Measurements from ENCODE around the gene IPCEF1. TPM values are rescaled to one million over a fixed set of nuclear protein-coding genes. Genes with fewer than 3 reads are reported as not detected.

Gene IPCEF1
- total RNA-seq, 1 donor from 2014 or later = 18.8 TPM

- no peak for TF ChIP-seq CTCF (IDR thresholded peaks at IDR 0.05; ENCODE audit: unreplicated experiment)
- no peak overlapping the region for H3K4me3 Mint-ChIP-seq (ENCODE audit: unreplicated experiment)
Observed at GRCh38 chr6:154170106-154170505, 186.5 kb downstream of the IPCEF1 start.

GRCh38 chr6:154169193-154169847 is 187.3 kb downstream of the IPCEF1 start:
- peak overlapping the region; percentile 48 for H3K27ac Mint-ChIP-seq (ENCODE audit: unreplicated experiment)
- peaks cover 39% of the 10 kb centered on the region for H3K36me3 Mint-ChIP-seq (ENCODE audit: low read depth, unreplicated experiment)
- no peak overlapping the region for H3K4me3 Mint-ChIP-seq (ENCODE audit: unreplicated experiment)
- peaks cover 6% of the 10 kb centered on the region for H3K27me3 Mint-ChIP-seq (ENCODE audit: unreplicated experiment)
- DNase-seq (ENCODE audit: low spot score) = no peak
- H3K4me1 Mint-ChIP-seq (ENCODE audit: unreplicated experiment) = peaks cover 9% of the 10 kb centered on the region
- no peaks in the 10 kb centered on the region for H3K9me3 Mint-ChIP-seq (ENCODE audit: unreplicated experiment)
- TF ChIP-seq CTCF (IDR thresholded peaks at IDR 0.05; ENCODE audit: unreplicated experiment) = no peak

More at GRCh38 chr6:154170106-154170505, 186.5 kb downstream of the IPCEF1 start:
- no peak overlapping the region for H3K27ac Mint-ChIP-seq (ENCODE audit: unreplicated experiment)
- peaks cover 7% of the 10 kb centered on the region for H3K27me3 Mint-ChIP-seq (ENCODE audit: unreplicated experiment)
- H3K36me3 Mint-ChIP-seq (ENCODE audit: low read depth, unreplicated experiment) = peaks cover 39% of the 10 kb centered on the region
- peaks cover 9% of the 10 kb centered on the region for H3K4me1 Mint-ChIP-seq (ENCODE audit: unreplicated experiment)
- DNase-seq (ENCODE audit: low spot score) = no peak
- no peaks in the 10 kb centered on the region for H3K9me3 Mint-ChIP-seq (ENCODE audit: unreplicated experiment)

- H3K4me3 Mint-ChIP-seq (ENCODE audit: unreplicated experiment) = no peak overlapping the region
- no peak overlapping the region for H3K27ac Mint-ChIP-seq (ENCODE audit: unreplicated experiment)
- H3K4me1 Mint-ChIP-seq (ENCODE audit: unreplicated experiment) = peaks cover 9% of the 10 kb centered on the region
- no peaks in the 10 kb centered on the region for H3K9me3 Mint-ChIP-seq (ENCODE audit: unreplicated experiment)
- TF ChIP-seq CTCF (IDR thresholded peaks at IDR 0.05; ENCODE audit: unreplicated experiment) = no peak
- peaks cover 29% of the 10 kb centered on the region for H3K36me3 Mint-ChIP-seq (ENCODE audit: low read depth, unreplicated experiment)
- no peak for DNase-seq (ENCODE audit: low spot score)
- H3K27me3 Mint-ChIP-seq (ENCODE audit: unreplicated experiment) = peaks cover 6% of the 10 kb centered on the region
Observed at GRCh38 chr6:154167126-154167525, 189.5 kb downstream of the IPCEF1 start.

- DNase-seq (ENCODE audit: low spot score) = no peak
- Mint-ChIP-seq H3K9me3 (ENCODE audit: unreplicated experiment) (no peaks in the 10 kb centered on the region), H3K4me1 (ENCODE audit: unreplicated experiment) (peaks cover 9% of the 10 kb centered on the region), H3K27me3 (ENCODE audit: unreplicated experiment) (peaks cover 6% of the 10 kb centered on the region), H3K27ac (ENCODE audit: unreplicated experiment) (no peak overlapping the region), H3K36me3 (ENCODE audit: low read depth, unreplicated experiment) (peaks cover 27% of the 10 kb centered on the region), H3K4me3 (ENCODE audit: unreplicated experiment) (peak overlapping the region; percentile 80)
- peak; percentile 40 for TF ChIP-seq CTCF (IDR thresholded peaks at IDR 0.05; ENCODE audit: unreplicated experiment)
Observed at GRCh38 chr6:154166140-154166539, 190.5 kb downstream of the IPCEF1 start.

- peaks cover 13% of the 10 kb centered on the region for H3K4me1 Mint-ChIP-seq (ENCODE audit: unreplicated experiment)
- no peak for DNase-seq (ENCODE audit: low spot score)
- H3K36me3 Mint-ChIP-seq (ENCODE audit: low read depth, unreplicated experiment) = peaks cover 26% of the 10 kb centered on the region
- H3K27ac Mint-ChIP-seq (ENCODE audit: unreplicated experiment) = no peak overlapping the region
- no peak for TF ChIP-seq CTCF (IDR thresholded peaks at IDR 0.05; ENCODE audit: unreplicated experiment)
- H3K9me3 Mint-ChIP-seq (ENCODE audit: unreplicated experiment) = no peaks in the 10 kb centered on the region
- no peak overlapping the region for H3K4me3 Mint-ChIP-seq (ENCODE audit: unreplicated experiment)
- peaks cover 4% of the 10 kb centered on the region for H3K27me3 Mint-ChIP-seq (ENCODE audit: unreplicated experiment)
Observed at GRCh38 chr6:154165478-154165877, 191.1 kb downstream of the IPCEF1 start.
